Hepatocyte (in vitro differentiated cells): Measurements from ENCODE around the gene SORCS3.

ENCODE experiments used
- EZH2 ChIP-seq: fragments of 200-600 bp; sonication (generic); IDR thresholded peaks from 2 replicates; pipeline ENCODE4 v1.6.1; 2016; ENCODE audit warnings: antibody characterized with exemption, mild to moderate bottlenecking, borderline replicate concordance
- EZH2phosphoT487 ChIP-seq: fragments of 200-600 bp; sonication (generic); IDR thresholded peaks from one replicate; pipeline ENCODE4 v1.6.1; 2018; ENCODE audit warnings: antibody characterized with exemption, mild to moderate bottlenecking, low read depth, moderate library complexity; ENCODE audit not compliant: unreplicated experiment, severe bottlenecking
- TF ChIP-seq, protein P1 (sequence below): fragments of 200-600 bp; sonication (generic); IDR thresholded peaks from 2 replicates; pipeline ENCODE4 v1.5.1; 2016; ENCODE audit warnings: antibody characterized with exemption, mild to moderate bottlenecking; ENCODE audit not compliant: poor library complexity

DNA sequence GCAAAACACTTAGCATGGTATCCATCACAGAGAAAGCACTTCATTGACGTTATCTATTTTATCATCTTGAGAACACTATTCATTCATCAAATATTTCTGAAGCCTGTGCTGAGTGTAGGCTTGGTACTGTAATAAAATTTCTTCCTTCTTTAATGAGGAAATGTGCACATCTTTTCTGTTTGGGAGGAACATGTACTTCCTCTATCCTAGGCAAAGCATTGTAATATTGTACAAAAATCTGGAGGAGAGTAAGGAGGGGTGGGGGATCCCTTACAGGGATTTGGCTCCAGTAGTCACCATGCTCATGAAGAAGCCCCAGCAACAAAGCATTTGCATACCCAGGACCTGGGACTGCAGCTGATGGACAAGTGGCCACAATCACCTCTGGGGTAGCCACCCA, 39.9 kb upstream of the SORCS3 start:
- TF ChIP-seq, protein P1, sequence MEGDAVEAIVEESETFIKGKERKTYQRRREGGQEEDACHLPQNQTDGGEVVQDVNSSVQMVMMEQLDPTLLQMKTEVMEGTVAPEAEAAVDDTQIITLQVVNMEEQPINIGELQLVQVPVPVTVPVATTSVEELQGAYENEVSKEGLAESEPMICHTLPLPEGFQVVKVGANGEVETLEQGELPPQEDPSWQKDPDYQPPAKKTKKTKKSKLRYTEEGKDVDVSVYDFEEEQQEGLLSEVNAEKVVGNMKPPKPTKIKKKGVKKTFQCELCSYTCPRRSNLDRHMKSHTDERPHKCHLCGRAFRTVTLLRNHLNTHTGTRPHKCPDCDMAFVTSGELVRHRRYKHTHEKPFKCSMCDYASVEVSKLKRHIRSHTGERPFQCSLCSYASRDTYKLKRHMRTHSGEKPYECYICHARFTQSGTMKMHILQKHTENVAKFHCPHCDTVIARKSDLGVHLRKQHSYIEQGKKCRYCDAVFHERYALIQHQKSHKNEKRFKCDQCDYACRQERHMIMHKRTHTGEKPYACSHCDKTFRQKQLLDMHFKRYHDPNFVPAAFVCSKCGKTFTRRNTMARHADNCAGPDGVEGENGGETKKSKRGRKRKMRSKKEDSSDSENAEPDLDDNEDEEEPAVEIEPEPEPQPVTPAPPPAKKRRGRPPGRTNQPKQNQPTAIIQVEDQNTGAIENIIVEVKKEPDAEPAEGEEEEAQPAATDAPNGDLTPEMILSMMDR = no peak
- TF ChIP-seq EZH2phosphoT487 = no peak
- TF ChIP-seq EZH2 = no peak
